CD4-positive, alpha-beta T cell treated with Interleukin-4 for 4 hours (primary cell): ENCODE measurements around the gene SOSTDC1.
"Not testable (repeated sequence)": the region's sequence is repeated elsewhere in the genome, so short reads cannot be mapped to it uniquely, and the experiment has no call there.

Source experiments
- DNase-seq: peaks from one replicate; pipeline ENCODE4 v3.0.0-alpha.2; 2020

SOSTDC1 gene

DNA sequence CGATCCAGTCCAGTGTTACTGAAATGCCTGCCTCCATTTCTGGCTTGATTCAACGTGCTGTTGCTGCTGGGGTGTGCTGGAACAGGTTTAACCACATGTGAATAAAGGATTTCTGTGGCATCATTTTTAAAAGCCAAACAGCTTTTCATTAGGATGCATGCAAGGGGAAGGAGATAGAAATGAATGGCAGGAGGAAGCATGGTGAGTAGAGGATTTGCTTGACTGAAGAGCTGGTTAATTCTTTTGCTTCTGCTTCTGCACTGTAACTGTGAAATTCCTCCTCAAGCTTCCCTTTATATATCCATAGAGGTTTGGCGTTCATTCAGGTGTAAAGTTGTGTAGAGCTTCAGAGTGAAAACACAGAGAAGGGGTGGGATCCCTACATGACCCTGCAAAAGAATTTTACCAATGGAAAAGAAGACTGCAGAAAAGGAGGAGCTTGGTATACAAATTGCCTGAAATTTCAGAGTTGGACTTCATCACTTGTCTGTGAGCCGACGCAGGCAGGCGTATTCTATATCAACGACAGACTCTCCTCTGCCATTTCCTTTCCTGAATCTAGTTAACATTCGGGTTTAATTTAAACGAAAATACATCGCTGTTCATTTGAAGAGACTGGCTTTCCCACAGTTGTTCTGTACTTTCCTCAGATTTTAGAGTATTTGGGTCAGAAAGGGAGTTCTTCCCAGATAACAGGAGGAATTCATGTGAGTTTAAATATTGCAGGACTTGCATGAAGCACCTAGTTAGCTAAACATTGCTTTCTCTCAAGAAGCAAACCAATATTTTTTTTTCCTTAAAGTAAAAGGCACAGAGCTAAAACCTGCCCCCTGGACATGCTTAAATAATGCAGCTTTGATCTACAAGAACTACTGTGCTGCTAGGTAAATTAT, at the start of gene SOSTDC1:
Gene SOSTDC1 (minus strand): TSS at position 270 of the 893 bp plus-strand sequence. CDS start 70 bp downstream, at position 200.
- no peak for DNase-seq

GRCh38 chr7:16514729-16515128, 49.2 kb upstream of the SOSTDC1 start:
- DNase-seq, result no peak

- no peak for DNase-seq
Measured at GRCh38 chr7:16514271-16514670, 48.7 kb upstream of the SOSTDC1 start.

DNA sequence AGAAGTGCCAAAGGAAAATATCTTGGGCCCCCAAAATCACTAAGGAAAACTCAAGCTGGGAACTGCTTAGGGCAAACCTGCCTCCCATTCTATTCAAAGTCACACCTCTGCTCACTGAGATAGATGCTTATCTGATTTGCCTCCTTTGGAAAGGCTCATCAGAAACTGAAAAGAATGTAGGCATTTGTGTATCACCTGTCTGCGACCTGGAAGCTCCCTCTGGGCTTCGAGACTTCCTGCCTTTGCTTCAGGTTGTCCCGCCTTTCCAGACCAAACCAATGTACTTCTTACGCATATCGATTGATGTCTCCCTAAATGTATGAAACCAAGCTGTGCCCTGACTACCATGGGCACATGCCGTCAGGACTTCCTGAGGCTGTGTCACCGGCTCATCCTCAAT, 46.6 kb upstream of the SOSTDC1 start:
- DNase-seq, result no peak

DNA sequence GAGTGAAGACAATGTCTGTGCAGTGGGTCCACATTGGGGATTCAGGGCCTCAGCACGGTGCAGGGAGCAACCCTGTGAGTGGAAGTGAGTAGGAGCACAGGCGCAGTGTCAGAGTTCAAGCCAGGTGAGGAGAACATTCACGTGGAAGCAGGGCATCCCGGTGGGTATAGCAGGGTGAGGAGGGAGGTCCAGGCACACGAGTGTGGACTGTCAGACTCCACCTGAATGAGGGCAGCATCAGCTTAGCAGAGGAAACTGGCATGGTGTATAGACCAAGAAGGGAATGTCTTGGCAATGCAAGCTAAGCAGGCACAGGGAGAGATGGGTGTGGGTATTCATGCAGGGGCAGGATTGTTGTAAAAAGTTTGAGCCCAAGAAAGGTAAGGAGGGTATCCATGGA, 45.8 kb upstream of the SOSTDC1 start:
- no peak for DNase-seq

GRCh38 chr7:16509829-16510228, 44.3 kb upstream of the SOSTDC1 start:
- no peak for DNase-seq

DNA sequence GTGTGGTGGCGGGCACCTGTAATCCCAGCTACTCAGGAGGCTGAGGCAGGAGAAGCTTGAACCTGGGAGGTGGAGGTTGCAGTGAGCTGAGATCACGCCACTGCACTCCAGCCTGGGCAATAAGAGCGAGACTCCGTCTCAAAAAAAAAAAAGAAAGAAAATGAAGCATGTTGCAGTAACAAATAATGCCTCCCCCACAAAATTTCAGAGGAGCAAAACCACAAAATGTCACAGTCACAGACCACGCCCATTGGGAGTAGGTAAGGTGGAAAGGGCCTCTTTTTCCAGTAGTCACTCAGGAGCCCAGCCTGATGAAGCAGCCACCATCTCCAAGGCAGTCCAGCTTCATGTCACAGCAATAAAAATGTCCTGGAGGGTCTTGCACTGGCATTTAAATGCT, 40.9 kb upstream of the SOSTDC1 start:
- not testable (repeated sequence) for DNase-seq

GRCh38 chr7:16504019-16504418, 38.5 kb upstream of the SOSTDC1 start:
- DNase-seq, result no peak

- DNase-seq, result no peak
Measured at GRCh38 chr7:16502303-16502702, 36.8 kb upstream of the SOSTDC1 start.

DNA sequence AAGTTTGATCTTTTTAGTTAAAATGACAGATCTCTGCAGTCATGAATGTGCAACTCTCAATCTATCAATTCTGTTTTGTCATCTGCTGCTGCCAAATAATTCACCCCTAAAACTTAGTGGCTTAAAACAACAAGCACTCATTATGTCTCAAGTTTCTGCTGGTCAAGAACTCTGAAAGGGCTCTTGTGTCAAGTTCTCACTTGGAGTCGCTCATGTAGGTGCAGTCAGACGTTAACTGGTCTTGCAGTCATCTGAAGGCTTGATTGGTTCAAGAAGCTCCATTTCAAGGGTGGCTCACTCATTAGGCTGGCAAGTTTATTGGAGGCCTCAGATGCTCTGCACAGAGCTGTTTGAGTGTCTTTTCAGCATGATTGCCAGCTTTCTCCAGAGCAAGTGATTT, 32.6 kb upstream of the SOSTDC1 start:
- DNase-seq, result no peak

DNA sequence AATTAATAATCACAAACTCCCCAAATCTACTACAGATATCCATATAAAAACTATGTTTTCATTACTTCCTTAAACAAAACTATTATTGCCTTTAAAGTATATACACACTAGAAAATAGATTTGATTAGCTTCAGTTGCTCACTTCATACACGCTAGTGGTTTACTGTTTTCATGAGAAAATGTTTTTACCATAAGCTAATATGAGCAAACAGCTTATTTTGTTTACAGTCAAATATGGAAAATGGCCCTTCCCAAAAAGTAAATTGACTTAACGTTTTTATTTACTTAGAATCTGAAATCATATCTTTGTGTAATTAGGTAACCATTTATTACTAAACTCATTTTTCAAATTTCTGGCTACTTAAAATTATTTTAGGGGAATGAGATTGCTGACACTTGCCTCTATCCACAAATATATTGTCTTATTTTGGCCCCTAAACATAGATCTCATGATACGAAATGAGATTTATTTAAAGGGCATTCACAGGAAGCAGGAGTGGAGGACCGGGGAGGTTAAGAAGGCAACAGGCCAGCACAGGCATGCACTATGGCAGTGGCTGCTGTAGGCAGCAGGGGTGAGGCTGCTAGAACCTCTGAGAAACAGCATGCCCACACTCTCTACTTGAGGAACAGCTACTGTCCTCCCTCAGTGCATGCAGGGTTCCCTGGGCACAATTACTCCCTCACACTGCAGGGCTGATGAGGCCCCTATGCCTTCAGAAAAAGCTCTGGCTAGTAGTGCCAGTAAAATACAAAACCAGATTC, 29.6 kb upstream of the SOSTDC1 start:
- DNase-seq, result no peak

DNA sequence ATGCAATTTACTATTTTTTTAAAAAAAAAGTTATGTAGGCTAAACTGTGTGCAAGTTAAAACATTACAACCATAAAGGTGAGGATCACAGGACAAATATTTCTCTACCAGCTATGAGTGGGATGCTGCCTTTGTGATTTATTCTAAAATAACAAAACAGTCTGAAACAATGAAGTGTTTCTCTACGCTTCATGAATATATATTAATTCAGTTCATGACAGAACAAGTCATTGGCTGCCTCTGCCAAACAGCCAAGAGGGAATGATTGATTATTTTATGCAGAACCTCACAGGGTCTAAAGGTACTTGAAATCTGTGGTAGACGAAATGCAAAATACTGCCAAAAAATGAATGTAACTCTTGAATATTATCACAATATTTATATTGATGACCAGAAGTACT, 29.0 kb upstream of the SOSTDC1 start:
- no peak for DNase-seq

GRCh38 chr7:16493266-16493665, 27.7 kb upstream of the SOSTDC1 start:
- DNase-seq, result no peak

DNA sequence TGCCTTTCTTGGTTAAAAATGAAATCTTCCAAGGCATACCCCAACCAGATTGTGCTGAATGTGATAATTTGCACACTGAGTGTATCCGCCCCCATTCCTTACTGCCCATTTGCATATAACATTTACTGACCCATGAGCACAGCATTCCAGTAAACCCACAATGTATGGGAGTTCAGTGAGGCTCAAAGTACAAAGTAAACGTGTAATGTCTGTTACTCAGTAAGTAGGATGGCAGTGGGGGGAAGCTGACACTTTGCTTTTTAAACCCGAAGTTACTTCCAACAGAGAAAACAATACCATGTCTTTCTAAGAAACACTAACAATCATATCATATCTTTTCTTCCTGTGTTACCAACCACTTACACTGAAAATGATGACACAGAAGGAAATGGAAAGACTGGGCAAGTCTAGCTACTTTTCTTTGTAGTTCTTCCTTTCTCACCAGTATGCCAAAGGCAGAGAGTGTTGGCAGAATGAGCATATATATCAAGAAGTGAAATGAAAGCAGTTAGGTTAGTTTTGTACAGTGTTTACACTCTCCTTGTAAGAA, 27.1 kb upstream of the SOSTDC1 start:
- no peak for DNase-seq

DNA sequence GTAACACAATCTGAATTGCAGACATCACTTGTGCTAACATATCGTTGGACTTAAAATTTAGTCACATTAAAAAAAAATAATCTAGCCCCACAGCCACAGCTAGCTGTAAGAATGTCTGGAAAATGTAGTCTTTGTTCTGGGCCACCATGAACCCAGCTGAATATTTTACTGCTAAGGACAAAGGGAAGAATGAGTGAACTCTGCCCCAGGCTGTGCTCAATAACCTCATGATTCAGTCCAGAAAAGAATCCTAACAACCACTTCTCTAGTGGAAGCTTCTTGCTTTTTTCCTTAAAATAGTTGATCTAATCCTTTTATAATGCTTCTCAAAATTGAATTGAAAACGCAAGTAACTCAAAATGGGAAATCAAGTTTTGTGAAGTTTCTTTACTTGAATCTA, 25.6 kb upstream of the SOSTDC1 start:
- DNase-seq, result no peak

DNA sequence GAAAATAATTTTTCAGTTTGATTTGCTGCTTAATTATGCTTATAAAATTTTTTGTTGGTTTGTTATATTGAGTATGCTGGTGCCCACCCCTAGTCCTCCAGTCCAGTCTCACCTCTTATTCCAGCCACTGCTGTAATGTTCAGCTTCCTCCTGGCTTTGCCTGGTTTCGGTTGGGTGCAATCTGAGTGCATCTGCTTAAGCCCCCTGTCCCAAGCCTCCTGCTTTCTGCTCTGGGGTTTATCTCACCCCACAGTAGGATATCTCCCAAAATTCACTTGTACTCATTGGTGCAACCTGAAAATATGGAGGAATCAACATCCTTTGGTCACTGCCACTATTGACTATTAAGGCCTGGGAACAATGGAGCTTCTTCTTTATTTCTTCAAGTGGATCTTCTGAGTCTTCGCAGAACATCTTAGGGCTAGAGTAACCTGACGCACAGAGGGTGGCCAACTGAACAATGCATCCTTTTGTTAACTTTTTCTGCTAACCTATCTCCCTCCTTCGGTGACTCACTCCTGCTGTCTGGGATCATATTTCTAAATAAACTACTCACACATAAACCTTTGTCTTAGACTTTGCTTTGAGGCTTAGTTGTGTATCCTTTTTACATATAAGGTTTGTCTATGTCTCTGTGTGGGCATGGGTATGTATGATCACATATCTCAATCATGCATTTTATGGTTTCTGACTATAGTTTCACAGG, 19.1 kb upstream of the SOSTDC1 start:
- no peak for DNase-seq

DNA sequence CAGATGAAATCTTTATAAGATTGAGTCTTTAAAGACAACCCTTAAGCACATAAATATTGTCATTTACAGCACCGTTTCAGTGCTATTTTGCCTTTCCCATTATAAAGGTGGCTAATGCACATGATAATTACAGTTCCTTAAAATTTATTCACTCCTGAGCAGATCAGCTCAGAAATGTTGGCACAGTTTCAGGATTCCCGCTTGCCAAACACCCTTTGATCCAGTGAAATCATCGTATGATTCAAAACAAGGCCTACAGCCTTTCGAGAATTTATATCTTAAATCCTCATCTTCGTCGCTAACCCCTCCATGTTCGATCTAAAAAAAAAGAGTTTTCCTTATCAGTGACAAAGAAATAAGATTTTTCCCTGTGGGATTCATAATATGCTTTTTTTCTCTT, 14.1 kb upstream of the SOSTDC1 start:
- no peak for DNase-seq

GRCh38 chr7:16479161-16479560, 13.6 kb upstream of the SOSTDC1 start:
- DNase-seq, result no peak

DNA sequence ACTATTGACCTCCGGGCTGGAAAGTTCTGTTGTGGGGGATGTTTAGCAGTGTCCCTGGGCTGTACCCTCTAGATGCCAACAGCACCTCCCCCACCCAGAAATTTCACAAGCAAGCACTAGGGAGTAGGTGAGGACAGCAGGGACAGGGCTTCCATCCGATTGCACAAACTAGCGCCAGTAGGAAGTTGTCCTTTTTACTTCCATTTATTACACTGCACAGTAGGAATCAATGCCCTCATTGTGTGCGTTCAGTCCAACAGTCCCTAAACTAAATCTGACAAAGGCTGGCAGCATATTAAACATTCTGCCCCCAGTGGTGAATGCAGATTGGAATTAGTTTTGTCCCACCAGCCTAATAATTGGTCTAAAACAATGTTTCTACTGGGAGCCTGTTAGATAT, 6.4 kb upstream of the SOSTDC1 start:
- DNase-seq, result no peak

DNA sequence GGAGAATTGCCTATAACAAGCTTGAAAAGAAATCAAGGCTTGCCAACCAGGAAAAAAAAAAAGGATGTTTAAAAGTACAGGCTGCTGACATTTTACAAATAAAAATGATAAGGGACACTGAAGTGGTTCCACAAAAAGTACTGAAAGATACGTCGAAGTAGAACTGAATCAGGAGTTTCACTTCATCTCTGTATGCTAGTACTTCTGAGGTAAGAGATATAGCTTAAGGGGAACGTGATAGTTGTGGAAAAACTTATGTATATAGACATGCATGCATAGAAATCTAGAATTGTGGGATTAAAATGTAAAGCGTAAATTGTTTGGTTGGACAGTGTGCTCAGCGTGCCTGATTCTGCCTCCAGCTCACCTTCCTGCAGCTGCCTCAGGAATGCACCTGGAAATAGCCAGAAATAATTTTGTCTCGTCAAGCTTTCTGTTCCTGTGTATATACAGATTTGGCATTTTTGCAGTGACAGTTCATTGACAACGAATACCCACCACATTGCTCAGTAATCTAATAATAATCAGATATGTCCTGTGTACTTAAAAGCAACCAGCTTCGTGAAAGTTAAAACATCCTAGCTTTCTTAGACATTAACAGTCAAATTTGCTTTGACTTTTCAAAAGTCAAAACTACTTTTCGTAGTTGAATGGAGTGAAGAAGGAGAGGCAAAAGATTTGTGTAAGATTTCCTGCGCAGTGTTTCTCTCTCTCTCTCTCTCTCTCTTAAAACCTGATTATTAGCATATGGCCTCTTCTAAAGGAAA, 1.4 kb downstream of the SOSTDC1 start:
- DNase-seq, result no peak

- no peak for DNase-seq
Measured at GRCh38 chr7:16463520-16463919, 2.0 kb downstream of the SOSTDC1 start.

DNA sequence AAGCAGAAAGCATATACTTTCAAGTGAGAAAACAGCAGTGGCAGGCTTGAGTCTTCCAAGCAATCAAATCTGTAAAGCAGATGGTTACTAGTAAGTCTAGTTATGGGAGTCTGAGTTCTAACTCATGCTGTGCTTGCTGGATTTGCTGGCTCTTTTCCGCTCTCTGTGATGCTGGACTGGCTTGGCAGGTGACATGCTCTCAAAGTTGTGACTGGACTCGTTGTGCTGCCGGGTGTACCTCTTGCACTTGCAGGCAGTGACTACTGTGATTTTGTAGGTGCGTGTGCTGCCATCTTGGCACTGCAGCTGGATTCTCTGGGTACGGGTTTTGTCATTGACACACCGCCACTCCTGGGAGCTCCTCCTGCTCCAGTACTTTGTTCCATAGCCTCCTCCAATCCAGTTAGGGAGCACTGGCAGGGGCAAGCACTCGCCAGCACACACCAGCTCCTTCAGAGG, 3.1 kb downstream of the SOSTDC1 start:
- DNase-seq, result no peak
